ENCODE measurements around the gene HNRNPL.
"Not testable (repeated sequence)": the region's sequence is repeated elsewhere in the genome, so short reads cannot be mapped to it uniquely, and the experiment has no call there.

The HNRNPL gene

DNA sequence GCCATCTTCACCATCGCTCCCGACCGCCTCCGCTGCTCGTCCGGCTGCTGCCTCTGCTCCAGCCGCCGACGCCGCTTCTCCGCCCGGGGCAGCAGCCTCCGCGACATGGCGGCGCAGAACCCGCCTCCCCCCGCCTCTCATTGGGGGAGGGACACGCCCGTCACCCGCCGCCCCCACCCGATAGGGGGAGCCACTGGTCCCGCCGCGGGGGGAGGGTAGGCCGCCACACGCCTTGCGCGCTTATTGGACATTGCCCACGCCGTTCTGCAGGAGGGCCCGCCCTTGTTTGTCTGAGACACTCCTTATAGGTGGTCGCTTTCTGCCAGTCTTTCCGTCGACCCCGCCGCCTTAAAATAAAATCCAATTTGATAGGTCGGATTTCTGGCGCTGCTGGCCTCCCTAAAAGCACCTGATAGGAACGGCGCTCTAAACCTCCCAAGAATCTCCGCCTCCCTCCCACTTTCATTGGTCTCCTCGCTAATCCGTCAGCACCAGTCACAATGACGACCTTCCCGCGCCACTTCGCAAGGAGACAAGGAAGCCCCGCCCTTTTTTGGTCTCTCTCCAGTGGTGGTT lies at the start of gene HNRNPL:
Gene HNRNPL, minus strand, starts transcription at position 127 of the 576 bp plus-strand sequence. Its CDS starts 20 bp downstream, at position 107.
- DNase-seq = peak; percentile 100

DNA sequence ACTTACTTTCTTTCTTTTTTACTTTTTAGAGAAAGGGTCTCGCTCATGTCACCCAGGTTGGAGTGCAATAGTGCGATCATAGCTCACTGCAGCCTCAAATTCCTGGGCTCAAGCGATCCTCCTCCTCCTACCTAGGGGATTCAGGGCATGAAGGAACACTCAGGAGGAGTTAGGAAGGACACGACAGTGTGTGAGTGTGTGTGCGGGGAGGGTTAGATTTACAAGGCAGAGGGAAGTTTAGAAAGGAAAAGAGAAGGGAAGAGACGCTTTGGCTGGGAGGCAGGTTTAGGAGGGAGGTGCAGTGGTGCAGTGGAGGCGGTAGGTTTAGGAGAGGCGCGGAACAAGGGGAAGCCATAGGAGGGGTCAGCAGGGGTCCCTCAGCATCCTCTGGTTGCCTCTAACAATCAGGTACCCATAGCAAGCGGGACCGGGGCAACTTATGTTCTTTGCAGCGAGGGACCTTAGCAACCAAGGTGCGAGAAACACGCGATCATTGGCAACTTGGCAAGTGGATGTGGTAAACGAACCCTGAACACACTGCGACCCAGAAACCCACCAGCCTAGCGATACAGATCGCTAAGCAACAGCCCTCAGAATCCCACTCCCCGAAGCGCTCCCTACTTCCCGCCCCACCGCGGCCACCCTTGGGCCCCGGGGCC lies 49.1 kb upstream of the HNRNPL start:
- no peak for DNase-seq

DNA sequence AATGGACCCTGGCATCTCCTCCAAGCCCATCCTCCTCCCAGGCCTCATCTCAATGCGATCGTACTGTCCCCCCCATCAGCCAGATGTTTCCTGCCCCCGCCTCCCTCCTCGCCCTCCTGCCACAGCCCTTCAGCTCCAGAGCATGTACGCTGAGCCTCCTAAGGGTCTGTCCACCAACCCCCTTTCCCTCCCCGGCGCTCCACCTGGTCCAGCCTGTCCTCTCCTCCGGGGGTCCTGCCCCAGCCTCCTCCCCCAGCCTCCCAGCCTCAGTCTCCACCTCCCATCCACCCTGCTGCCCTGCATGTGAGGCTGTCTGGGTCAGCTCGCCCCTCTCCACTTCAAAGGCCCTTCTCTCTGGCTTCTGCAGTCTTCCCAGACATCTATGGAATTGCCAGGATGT lies 45.2 kb upstream of the HNRNPL start:
- no peak for DNase-seq

GRCh38 chr19:38893341-38893771 lies 43.6 kb upstream of the HNRNPL start:
- no peak for DNase-seq

GRCh38 chr19:38892841-38893240 lies 43.1 kb upstream of the HNRNPL start:
- no peak for DNase-seq

DNA sequence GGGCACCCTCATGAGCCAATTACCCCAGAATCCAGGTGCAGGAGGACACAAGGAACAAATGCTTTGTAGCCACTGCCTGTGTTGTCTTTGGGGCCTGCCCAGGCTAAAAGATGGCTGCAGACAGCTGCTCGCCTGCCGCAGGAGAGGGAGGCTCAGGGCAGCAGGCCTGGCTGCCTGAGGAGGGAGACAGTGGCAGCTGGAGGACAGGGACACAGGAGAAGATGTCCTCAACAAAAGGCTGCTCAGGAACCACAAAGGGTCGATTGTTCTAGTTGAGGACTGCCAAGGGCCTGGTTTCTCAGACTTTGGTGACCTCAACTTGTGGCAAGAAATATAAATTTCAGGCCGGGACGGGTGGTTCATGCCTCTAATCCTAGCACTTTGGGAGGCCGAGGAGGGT lies 42.0 kb upstream of the HNRNPL start:
- DNase-seq = no peak

DNA sequence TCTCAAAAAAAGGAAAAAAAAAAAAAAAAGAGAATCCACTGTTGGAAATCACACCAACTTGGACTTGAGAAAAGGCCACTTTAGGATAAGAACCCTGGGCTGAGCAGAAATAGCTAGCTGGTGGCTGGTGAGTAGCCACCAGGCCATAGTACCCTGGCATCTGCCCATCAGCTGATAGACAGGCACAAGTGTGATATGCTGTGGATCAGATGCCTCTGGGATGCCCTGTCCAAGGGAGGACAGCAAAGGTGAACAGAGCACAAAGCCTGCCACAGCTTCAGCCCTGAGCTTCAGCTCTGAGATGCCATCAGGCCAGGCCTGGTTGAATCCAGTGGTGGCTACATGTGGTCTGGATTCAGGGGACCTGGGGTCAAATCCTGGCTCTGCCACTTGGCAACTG lies 40.9 kb upstream of the HNRNPL start:
- DNase-seq = no peak

DNA sequence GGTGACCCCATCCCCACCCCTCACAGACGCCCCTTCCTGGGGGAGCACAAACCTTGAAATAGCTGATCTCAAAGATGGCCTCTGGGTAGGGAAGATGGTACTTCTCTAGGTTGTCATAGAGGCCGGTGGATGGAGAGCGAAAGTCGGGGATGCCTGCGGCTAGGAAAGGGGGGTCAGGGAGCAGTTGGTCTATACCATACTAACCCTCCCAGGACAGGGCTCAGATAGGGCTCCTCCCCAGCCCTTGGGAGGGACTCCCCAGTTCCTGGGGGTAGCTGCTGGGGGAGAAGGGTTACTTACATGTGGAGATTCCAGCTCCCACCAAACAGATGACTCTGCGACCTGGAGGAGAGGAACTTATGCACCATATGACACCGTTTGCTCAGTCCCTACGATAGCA lies 40.0 kb upstream of the HNRNPL start:
- no peak for DNase-seq

DNA sequence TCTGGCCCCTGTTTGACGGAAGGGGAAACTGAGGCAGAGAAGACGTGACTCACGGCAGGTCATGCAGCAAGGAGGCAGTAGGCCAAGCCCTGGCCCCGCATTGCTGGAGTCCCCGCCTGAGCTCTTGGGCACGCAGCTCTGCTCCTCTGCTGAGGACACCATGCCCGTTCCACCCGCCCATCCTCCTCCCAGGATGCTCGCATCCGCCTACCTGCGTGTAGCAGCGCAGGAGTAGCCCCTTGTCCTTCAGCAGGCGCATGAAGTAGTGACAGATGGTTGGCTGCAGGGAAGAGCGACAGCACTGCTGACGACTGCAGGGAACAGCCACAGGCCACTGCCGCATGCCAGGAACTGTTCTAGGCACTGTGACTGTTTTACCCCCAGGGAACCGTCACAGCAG lies 39.1 kb upstream of the HNRNPL start:
- no peak for DNase-seq

DNA sequence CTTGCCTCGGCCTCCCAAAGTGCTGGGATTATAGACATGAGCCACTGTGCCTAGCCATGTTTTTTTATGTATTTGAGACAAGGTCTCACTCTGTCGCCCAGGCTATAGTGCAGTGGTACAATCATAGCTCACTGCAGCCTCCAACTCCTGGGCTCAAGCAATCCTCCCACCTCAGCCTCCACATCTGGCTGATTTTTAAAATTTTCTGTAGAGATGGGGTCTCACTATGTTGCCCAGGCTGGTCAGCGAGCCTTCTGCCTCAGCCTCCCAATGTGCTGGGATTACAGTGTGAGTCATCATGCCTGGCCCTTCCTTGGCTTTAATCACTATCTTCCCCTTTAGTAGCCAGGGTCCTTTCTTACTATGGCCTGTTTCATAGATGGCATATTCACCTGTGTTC lies 34.9 kb upstream of the HNRNPL start:
- DNase-seq = not testable (repeated sequence)

GRCh38 chr19:38883286-38883685 lies 33.5 kb upstream of the HNRNPL start:
- DNase-seq = no peak

GRCh38 chr19:38880882-38881609 lies 31.3 kb upstream of the HNRNPL start:
- no peak for DNase-seq

- no peak for DNase-seq
These were observed 30.5 kb upstream of the HNRNPL start for GRCh38 chr19:38880076-38880881.

- no peak for DNase-seq
These were observed 29.6 kb upstream of the HNRNPL start for GRCh38 chr19:38879400-38879751.

GRCh38 chr19:38878575-38879399 lies 29.0 kb upstream of the HNRNPL start:
- DNase-seq = no peak

DNA sequence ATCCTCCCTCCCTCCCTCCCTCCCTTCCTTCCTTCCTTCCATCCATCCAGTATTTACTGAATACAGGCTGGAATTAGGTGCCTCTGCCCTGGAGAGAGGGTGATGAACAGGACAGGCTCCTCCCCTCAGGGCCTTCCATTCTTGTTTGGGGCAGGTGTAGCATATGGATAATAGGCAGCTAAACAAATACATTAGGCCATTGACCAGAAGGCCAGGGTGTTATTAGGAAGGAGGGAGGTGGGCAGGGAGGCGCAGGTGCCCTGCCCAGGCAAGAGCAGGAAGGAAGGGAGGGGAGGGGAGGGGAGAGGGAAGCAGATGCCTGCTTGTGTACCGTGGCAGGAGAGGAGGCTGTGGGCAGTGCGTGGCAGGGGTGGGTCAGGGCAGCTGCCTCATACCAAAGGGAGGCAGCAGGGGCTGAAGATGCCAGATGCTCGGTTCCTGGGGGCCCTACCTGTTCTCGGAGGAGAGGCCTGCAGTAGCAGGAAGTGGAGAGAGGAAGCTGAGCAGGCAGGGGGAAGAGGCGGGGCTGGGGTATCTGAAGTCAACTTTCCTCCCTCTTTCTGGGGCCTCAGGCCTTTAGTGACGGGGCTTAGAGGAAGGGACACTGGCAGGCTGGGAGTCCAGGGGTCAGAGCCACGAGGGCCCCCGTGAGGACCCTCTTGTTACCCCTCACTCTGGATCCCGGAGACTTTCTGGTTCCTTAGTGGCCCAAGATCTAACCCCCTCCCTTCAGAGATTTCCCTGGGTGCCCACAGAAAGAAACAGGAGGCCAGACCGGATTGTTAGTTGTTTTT lies 28.2 kb upstream of the HNRNPL start, which contains the start of gene RINL:
Gene RINL, minus strand, starts transcription at position 495 of the 794 bp plus-strand sequence. CDS start 1,533 bp downstream, outside the sequence.
- peak; percentile 68 for DNase-seq

- no peak for DNase-seq
These were observed 26.0 kb upstream of the HNRNPL start for GRCh38 chr19:38875656-38876395.

DNA sequence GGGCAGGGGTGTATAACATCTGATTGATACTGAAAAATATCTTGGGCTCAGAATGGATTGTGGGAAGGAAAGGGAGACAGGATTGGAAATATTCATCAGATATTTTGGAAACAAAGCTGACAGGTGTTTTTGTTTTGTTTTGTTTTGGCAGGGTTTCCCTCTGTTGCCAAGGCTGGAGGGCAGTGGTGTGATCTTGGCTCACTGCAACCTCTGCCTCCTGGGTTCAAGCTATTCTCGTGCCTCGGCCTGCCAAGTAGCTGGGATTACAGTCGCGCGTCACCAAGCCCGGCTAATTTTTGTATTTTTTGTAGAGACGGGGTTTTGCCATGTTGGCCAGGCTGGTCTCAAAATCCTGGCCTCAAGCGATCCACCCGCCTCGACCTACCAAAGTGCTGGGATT lies 23.6 kb upstream of the HNRNPL start:
- not testable (repeated sequence) for DNase-seq

DNA sequence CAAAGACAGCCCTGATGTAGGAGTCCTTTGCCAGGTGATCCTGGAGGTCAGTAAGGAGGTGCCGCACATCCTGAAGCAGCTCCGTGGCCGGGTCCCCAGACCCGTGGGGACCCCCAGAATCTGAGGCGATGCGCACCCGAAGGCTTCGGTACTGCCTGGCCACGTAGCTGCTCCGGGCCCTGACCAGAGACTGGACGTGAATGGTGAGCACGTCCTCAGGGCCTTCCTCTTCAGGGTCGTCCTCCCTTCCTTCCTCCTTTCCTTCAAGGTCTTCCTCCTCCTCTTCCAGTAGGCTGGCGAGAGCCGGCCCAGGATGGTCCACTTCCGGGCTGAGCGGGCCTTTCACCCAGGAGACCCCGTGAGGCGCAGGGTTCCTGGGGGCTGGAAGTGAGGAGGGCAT lies 20.8 kb upstream of the HNRNPL start:
- DNase-seq = no peak

DNA sequence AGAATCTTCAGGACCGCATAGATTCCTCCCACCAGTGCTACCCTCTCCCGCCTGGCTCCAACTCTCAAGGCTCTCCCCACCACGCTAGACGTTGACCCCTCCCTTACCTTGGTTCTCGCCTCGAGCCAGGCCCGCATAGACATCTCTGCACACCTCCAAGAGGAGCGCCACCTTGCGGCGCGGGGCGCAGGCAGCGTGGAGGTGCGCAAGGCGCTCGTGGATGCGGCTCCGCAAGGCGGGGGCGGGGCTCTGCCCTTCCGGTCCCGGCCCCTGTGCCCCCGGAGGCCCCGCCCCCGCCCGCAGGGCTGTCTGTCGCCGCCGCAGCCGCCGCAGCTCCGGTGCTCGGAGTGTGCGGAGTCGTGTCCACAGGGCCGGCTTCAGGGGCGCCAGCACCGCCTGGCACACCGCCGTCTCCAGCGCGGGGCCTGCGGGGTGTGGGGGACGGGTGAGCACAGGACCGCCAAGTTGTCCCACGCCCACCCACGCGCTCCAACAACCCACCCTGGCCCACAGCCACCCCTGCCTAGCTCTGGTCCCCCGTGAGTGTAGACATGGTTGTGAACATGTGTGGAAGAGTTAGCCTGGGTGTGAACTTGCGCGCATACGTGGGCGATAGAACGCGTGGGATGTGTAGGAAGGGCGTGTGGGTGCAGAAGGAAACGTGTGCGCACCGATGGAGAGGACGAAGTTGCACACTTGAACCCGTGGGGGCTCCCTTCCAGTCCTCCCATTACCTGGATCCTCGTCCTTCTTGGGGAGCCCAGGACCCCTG lies 20.2 kb upstream of the HNRNPL start:
- DNase-seq = peak; percentile 92
